Measurements from ENCODE around the gene CEP43.
A peak's percentile ranks its signal among the peaks of the same experiment; 100 is the strongest.

CEP43 gene

GRCh38 chr6:166999145-166999883, at the start of gene CEP43:
Gene CEP43, plus strand, starts transcription at chr6:166999397. Its CDS starts 16 bp downstream, at chr6:166999413.
- peak; percentile 76 to 86 (median 78) for DNase-seq (ENCODE audit: low read depth in 3 of 3)

GRCh38 chr6:166949528-166950442, 49.4 kb upstream of the CEP43 start:
- DNase-seq (ENCODE audit: low read depth in 3 of 3): no peak

GRCh38 chr6:166950443-166950821, 48.8 kb upstream of the CEP43 start:
- DNase-seq (ENCODE audit: low read depth in 3 of 3): no peak

- DNase-seq (ENCODE audit: low read depth in 3 of 3): peak; percentile 63 to 87 (median 65)
These were observed 48.1 kb upstream of the CEP43 start for GRCh38 chr6:166950892-166951669.

GRCh38 chr6:166951670-166952060, 47.5 kb upstream of the CEP43 start:
- DNase-seq (ENCODE audit: low read depth in 3 of 3): no peak

GRCh38 chr6:166952121-166952520, 47.1 kb upstream of the CEP43 start:
- DNase-seq (ENCODE audit: low read depth in 3 of 3): no peak

GRCh38 chr6:166952567-166953486, 46.4 kb upstream of the CEP43 start:
- peak in 1 of 3 donors; percentile 50 for DNase-seq (ENCODE audit: low read depth in 3 of 3)

- no peak for DNase-seq (ENCODE audit: low read depth in 3 of 3)
These were observed 45.0 kb upstream of the CEP43 start for GRCh38 chr6:166954118-166954713.

- DNase-seq (ENCODE audit: low read depth in 3 of 3): no peak
These were observed 43.9 kb upstream of the CEP43 start for GRCh38 chr6:166955121-166955864.

GRCh38 chr6:166955865-166956443, 43.2 kb upstream of the CEP43 start:
- DNase-seq (ENCODE audit: low read depth in 3 of 3): no peak

- DNase-seq (ENCODE audit: low read depth in 3 of 3): peak; percentile 96 to 99 (median 99)
These were observed 42.6 kb upstream of the CEP43 start, which contains the start of gene RNASET2 for GRCh38 chr6:166956444-166957086. Gene RNASET2, minus strand, starts transcription at chr6:166956550. Its CDS starts 368 bp downstream, at chr6:166956182.

GRCh38 chr6:166957087-166957804, 42.0 kb upstream of the CEP43 start:
- no peak for DNase-seq (ENCODE audit: low read depth in 3 of 3)

- no peak for DNase-seq (ENCODE audit: low read depth in 3 of 3)
These were observed 41.5 kb upstream of the CEP43 start for GRCh38 chr6:166957805-166958076.

- DNase-seq (ENCODE audit: low read depth in 3 of 3): no peak
These were observed 40.0 kb upstream of the CEP43 start for GRCh38 chr6:166958926-166959861.

- no peak for DNase-seq (ENCODE audit: low read depth in 3 of 3)
These were observed 39.1 kb upstream of the CEP43 start for GRCh38 chr6:166959911-166960608.

- DNase-seq (ENCODE audit: low read depth in 3 of 3): no peak
These were observed 38.6 kb upstream of the CEP43 start for GRCh38 chr6:166960609-166960978.

GRCh38 chr6:166966268-166966667, 32.9 kb upstream of the CEP43 start:
- DNase-seq (ENCODE audit: low read depth in 3 of 3): no peak
